Suprapubic skin (tissue), 4 donors: ENCODE data around the gene SCRN1.

Experiments
- POLR2A ChIP-seq, 2 donors: fragments of 450-650 bp; IDR thresholded peaks; one replicate each; pipeline ENCODE4 v1.6.1; 2017; ENCODE audit warnings: antibody characterized with exemption in 2 of 2, mild to moderate bottlenecking in 2 of 2, moderate library complexity in 2 of 2
- POLR2AphosphoS5 ChIP-seq, 3 donors: sonication (generic); formaldehyde crosslinking; IDR thresholded peaks; one replicate each; pipeline ENCODE4 v1.6.1; 2017; ENCODE audit warnings: antibody characterized with exemption in 3 of 3
- TF ChIP-seq, protein P1 (sequence below), 2 donors: fragments of 200-600 bp in 1 of 2; fragments of 450-650 bp in 1 of 2; sonication (generic) in 1 of 2; IDR thresholded peaks; one replicate each; pipeline ENCODE4 v1.5.1; 2016 to 2019; ENCODE audit warnings: antibody characterized with exemption in 2 of 2, mild to moderate bottlenecking in 1 of 2, moderate library complexity in 1 of 2

DNA sequence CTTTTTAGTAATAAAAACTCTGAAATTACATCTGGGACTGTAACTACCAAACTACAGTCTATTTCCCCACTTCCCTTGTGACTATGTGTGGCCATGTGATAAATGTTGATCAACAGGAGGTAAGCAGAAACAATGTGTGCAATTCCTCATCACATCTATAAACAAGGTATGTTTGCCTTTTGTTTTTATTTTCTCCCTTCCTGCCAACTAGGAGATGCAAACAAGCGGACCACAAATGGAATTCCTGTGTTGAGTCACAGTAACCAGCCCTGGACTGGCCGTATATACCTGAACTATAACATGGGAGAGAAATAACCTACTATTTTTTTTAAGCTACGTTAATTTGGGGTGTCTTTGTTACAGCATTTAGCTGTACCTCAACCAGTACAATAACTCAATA lies 52.5 kb downstream of the SCRN1 start:
- TF ChIP-seq, protein P1, sequence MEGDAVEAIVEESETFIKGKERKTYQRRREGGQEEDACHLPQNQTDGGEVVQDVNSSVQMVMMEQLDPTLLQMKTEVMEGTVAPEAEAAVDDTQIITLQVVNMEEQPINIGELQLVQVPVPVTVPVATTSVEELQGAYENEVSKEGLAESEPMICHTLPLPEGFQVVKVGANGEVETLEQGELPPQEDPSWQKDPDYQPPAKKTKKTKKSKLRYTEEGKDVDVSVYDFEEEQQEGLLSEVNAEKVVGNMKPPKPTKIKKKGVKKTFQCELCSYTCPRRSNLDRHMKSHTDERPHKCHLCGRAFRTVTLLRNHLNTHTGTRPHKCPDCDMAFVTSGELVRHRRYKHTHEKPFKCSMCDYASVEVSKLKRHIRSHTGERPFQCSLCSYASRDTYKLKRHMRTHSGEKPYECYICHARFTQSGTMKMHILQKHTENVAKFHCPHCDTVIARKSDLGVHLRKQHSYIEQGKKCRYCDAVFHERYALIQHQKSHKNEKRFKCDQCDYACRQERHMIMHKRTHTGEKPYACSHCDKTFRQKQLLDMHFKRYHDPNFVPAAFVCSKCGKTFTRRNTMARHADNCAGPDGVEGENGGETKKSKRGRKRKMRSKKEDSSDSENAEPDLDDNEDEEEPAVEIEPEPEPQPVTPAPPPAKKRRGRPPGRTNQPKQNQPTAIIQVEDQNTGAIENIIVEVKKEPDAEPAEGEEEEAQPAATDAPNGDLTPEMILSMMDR (IDR thresholded peaks at IDR 0.05) = no peak
- TF ChIP-seq POLR2AphosphoS5 (IDR thresholded peaks at IDR 0.05) = no peak
- no peak for TF ChIP-seq POLR2A (IDR thresholded peaks at IDR 0.05)
